ENCODE results near the gene MIOS. TPM values are rescaled to one million over a fixed set of nuclear protein-coding genes. Genes with fewer than 3 reads are reported as not detected.

The MIOS gene
- total RNA-seq, 2 experiments from 2014 or later = 40.6 to 43.0 TPM

DNA sequence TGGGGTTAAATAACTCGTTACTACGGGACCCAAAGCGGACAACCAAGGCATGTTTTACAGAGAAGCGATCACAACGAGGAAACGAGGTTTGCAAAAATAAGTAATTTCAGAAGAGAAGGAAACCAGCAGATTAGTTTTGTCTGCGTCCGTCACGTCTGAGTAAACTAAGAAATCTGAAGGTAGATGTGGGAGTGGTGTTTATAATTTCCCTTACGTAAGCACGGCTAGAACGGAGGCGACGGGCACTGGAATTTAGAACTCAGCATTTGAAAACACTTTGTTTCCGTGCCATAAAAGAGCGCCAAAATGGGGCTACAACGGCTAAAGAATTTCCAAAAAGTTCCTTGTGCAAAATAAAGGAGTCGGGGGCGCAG is 73.2 kb downstream of the MIOS start:
- intact Hi-C loops (cut with micrococcal nuclease) = loop anchor here (1.0 to 10.0 kb wide), 11 partner anchors 31 to 1865 kb away; partner anchors contain the start of genes C1GALT1, GLCCI1 and MIOS
- CTCF ChIA-PET = no interaction called here
- H3K27ac Mint-ChIP-seq = peak overlapping the region; percentile 98
- peaks cover 41% of the 10 kb centered on the region for H3K4me1 Mint-ChIP-seq (ENCODE audit: low read depth)
- no peaks in the 10 kb centered on the region for H3K27me3 Mint-ChIP-seq (ENCODE audit: low read depth)
- peak overlapping the region; percentile 92 for H3K4me3 Mint-ChIP-seq
- H3K9me3 Mint-ChIP-seq = no peaks in the 10 kb centered on the region
- DNase-seq = peak; percentile 70
- peaks cover 44% of the 10 kb centered on the region for H3K36me3 Mint-ChIP-seq (ENCODE audit: low read depth)

DNA sequence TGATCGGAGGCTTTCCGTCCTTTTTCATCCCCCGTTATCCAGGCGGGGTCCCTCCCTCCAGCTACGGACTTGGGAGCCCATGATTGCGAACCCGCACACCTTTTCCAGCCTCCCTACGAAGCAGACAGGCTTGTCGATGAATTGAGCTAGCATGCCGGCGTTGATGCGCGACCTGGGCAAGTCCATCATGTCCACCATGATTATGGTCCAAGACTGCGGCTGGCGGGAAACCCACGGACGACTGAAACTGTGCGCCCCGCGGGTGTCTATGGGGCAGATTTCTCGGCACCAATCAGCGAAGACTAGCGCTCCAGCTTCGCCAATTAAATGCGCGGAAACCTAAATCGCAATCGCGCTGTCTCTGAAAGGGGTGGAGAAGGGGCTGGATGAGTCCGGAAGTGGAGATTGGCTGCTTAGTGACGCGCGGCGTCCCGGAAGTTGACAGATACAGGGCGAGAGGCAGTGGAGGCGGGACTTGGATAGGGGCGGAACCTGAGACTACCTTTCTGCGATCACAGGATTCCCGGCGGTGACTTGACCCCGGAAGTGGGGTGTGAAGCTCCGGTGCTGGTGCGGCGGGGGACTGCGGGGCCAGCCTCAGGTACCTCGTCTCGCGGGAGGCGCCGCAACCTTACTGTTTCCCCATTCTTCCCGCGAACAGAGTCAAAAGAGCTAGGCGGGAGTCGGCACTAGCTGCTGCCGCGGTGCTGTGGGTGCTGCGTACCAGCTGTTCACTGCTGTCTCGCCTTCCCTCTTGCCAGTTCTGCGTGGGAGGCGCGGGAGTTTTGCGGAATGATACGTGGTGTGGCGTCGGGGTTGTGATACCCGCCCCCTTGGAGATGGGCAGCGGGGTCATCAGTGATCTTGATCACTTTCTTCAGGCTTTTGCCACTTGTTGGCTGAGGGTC is 73.8 kb downstream of the MIOS start, which contains the start of gene UMAD1:
Gene UMAD1, plus strand, starts transcription at position 532 of the 908 bp plus-strand sequence. CDS start 32,620 bp downstream, outside the sequence.
- DNase-seq = peak; percentile 99
- intact Hi-C loops (cut with micrococcal nuclease) = loop anchor here (1.0 to 10.0 kb wide), 12 partner anchors 13 to 1866 kb away; partner anchors contain the start of genes C1GALT1, GLCCI1 and MIOS
- peak within 1 kb of the TSS; percentile 92 for H3K4me3 Mint-ChIP-seq
- peaks cover 41% of the 10 kb centered on the region for H3K4me1 Mint-ChIP-seq (ENCODE audit: low read depth)
- peak within 1 kb of the TSS; percentile 98 for H3K27ac Mint-ChIP-seq
- peaks cover 43% of the 10 kb centered on the region for H3K36me3 Mint-ChIP-seq (ENCODE audit: low read depth)
- H3K9me3 Mint-ChIP-seq = no peaks in the 10 kb centered on the region
- CTCF ChIA-PET = interaction anchor here (1.0 to 1.7 kb wide), 3 partner anchors 11 to 115 kb away, joined by 3 to 4 read pairs (median 4); no protein-coding TSS in a partner anchor
- H3K27me3 Mint-ChIP-seq (ENCODE audit: low read depth) = no peaks in the 10 kb centered on the region

DNA sequence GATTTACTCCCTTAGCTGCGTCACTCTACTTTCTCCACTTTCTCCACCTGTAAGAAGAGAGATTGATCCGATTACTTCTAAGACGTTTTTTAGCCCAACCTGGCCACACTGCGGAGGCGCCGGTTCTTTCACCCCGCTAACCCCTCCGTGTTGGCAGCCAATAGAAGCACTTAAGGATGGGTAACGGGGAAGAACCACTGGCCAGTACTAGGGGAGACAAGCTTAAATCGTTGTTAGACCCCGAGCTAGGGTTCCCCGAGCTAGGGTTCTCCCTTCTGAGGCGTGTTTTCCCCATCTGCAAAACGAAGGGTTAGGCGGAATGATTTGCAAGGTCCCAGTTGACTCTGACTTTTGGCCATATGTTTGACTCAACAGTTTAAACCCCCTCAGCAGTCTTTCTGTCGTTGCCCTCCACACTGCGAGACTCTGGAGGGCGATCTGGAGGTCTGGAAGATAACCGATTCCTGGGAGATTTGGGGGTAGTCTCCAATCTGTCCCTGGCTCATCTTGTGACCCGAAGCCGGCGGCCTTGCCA is 74.5 kb downstream of the MIOS start:
- H3K27ac Mint-ChIP-seq = peak overlapping the region; percentile 98
- peak overlapping the region; percentile 92 for H3K4me3 Mint-ChIP-seq
- intact Hi-C loops (cut with micrococcal nuclease) = loop anchor here (1.0 to 10.0 kb wide), 2 partner anchors 12 to 1866 kb away; no protein-coding TSS in a partner anchor
- H3K36me3 Mint-ChIP-seq (ENCODE audit: low read depth) = peaks cover 44% of the 10 kb centered on the region
- CTCF ChIA-PET = interaction anchor here (1.0 to 1.7 kb wide), 4 partner anchors 11 to 549 kb away, joined by 3 to 4 read pairs (median 4); no protein-coding TSS in a partner anchor
- peaks cover 1% of the 10 kb centered on the region for H3K9me3 Mint-ChIP-seq
- H3K4me1 Mint-ChIP-seq (ENCODE audit: low read depth) = peaks cover 47% of the 10 kb centered on the region
- DNase-seq = no peak
- H3K27me3 Mint-ChIP-seq (ENCODE audit: low read depth) = no peaks in the 10 kb centered on the region

DNA sequence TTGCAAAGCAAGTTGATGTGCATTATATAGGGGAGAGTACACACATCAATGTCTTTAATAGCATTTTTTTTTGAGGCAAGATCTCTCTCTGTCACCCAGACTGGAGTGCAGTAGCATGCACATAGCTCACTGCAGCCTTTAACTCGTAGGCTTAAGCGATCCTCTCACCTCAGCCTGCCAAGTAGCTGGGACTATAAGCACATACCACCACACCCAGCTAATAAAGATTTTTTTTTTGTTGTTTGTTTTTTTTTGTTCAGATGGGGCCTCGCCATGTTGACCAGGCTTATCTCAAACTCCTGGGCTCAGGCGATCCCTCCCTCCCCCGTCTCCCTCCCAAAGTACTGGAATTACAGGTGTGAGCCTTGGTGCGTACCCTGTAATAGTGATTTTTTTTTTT is 75.4 kb downstream of the MIOS start:
- Mint-ChIP-seq H3K36me3 (ENCODE audit: low read depth) (peaks cover 45% of the 10 kb centered on the region), H3K27ac (peak overlapping the region; percentile 98), H3K9me3 (peaks cover 1% of the 10 kb centered on the region), H3K4me3 (peak overlapping the region; percentile 92), H3K27me3 (ENCODE audit: low read depth) (no peaks in the 10 kb centered on the region), H3K4me1 (ENCODE audit: low read depth) (peaks cover 53% of the 10 kb centered on the region)
- no peak for DNase-seq
- intact Hi-C loops (cut with micrococcal nuclease) = loop anchor here (10.0 kb wide), 1 partner anchor 1867 kb away; no protein-coding TSS in a partner anchor
- CTCF ChIA-PET = interaction anchor here (0.6 to 1.7 kb wide), 4 partner anchors 10 to 1114 kb away, joined by 3 to 5 read pairs (median 4); no protein-coding TSS in a partner anchor

DNA sequence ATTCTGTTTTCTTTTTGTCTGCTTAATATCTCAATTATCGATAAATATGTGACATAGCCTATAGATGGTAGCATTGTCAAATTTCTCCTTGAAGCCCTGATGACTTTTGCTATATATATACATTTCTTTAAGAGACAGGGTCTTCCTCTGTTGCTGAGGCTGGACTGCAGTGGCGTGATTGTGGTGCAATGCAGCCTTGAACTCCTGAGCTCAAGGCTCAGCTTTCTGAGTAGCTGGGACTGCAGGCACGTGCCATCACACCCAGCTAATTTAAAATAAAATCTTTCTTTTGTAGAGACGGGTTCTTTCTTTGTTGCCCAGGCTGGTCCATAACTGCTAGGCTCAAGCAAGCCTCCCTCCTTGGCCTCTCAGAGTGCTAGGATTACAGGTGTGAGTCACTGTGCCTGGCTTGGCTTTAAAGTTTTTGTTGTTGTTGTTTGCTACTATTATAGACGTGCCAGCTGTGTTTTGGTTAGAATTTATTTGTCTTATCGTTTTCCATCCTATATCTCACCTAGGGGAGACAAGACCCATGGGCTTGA is 80.9 kb downstream of the MIOS start:
- H3K4me3 Mint-ChIP-seq = no peak overlapping the region
- no peak overlapping the region for H3K27ac Mint-ChIP-seq
- CTCF ChIA-PET = interaction anchor here (0.8 to 1.1 kb wide), 2 partner anchors 33 to 387 kb away, joined by 3 read pairs; no protein-coding TSS in a partner anchor
- H3K36me3 Mint-ChIP-seq (ENCODE audit: low read depth) = peaks cover 32% of the 10 kb centered on the region
- DNase-seq = no peak
- peaks cover 1% of the 10 kb centered on the region for H3K9me3 Mint-ChIP-seq
- no peaks in the 10 kb centered on the region for H3K27me3 Mint-ChIP-seq (ENCODE audit: low read depth)
- H3K4me1 Mint-ChIP-seq (ENCODE audit: low read depth) = peaks cover 56% of the 10 kb centered on the region
- intact Hi-C loops (cut with micrococcal nuclease) = loop anchor here (10.0 kb wide), 1 partner anchor 1873 kb away; no protein-coding TSS in a partner anchor

DNA sequence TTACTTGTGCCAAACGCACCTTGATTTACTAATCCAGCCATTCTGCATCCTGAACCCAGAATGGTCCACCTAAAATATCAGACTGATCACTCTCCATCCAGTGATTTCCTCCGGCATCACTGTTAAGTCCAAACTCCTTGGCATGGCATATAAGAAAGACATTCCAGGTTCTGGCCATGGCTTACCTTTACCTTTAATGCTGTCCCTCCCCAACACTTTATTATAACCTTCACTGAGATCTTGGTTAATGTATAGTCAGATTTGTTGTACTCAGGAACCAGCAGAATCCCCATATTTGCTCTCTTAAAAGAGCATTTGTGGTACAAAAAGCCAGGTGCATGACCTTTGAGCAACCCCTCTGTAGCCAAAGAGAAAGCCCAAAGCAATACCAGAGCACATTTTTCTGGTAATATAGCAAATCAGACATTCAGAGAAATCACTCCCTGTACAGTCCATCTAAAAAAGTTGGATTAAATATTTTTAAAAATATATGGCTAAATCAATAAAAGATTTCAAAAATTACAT is 84.1 kb downstream of the MIOS start:
- Mint-ChIP-seq H3K27ac (no peak overlapping the region), H3K4me3 (no peak overlapping the region), H3K27me3 (ENCODE audit: low read depth) (no peaks in the 10 kb centered on the region), H3K4me1 (ENCODE audit: low read depth) (peaks cover 56% of the 10 kb centered on the region), H3K36me3 (ENCODE audit: low read depth) (peaks cover 11% of the 10 kb centered on the region), H3K9me3 (peaks cover under 1% of the 10 kb centered on the region)
- DNase-seq = no peak
- intact Hi-C loops (cut with micrococcal nuclease) = no loop called here
- CTCF ChIA-PET = interaction anchor here (0.7 kb wide), 1 partner anchor 234 kb away, joined by 3 read pairs; no protein-coding TSS in a partner anchor

DNA sequence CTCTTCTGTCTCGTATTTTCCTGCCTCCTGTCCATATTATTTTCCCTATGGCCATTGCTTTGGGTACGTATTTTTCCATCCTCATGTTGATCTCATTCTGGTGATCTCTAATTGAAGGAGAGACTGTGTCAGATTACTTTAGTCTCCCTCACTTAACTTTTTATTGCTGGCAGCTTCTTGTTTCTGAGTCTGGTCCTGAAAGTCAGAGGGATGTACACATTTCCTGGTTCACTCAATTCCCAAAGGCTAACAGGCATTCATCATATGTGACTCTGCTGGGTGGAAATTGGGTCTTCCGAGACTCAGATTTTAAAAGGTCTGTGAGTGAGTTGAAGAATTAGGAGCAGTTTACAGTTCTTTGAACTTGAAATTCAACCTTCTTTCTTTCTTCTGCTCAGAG is 84.8 kb downstream of the MIOS start:
- peaks cover 11% of the 10 kb centered on the region for H3K36me3 Mint-ChIP-seq (ENCODE audit: low read depth)
- no peaks in the 10 kb centered on the region for H3K27me3 Mint-ChIP-seq (ENCODE audit: low read depth)
- no peak overlapping the region for H3K4me3 Mint-ChIP-seq
- peaks cover 50% of the 10 kb centered on the region for H3K4me1 Mint-ChIP-seq (ENCODE audit: low read depth)
- peaks cover 4% of the 10 kb centered on the region for H3K9me3 Mint-ChIP-seq
- H3K27ac Mint-ChIP-seq = no peak overlapping the region
- intact Hi-C loops (cut with micrococcal nuclease) = no loop called here
- no peak for DNase-seq
- CTCF ChIA-PET = interaction anchor here (0.7 to 1.1 kb wide), 3 partner anchors 8 to 235 kb away, joined by 3 to 4 read pairs (median 3); no protein-coding TSS in a partner anchor

DNA sequence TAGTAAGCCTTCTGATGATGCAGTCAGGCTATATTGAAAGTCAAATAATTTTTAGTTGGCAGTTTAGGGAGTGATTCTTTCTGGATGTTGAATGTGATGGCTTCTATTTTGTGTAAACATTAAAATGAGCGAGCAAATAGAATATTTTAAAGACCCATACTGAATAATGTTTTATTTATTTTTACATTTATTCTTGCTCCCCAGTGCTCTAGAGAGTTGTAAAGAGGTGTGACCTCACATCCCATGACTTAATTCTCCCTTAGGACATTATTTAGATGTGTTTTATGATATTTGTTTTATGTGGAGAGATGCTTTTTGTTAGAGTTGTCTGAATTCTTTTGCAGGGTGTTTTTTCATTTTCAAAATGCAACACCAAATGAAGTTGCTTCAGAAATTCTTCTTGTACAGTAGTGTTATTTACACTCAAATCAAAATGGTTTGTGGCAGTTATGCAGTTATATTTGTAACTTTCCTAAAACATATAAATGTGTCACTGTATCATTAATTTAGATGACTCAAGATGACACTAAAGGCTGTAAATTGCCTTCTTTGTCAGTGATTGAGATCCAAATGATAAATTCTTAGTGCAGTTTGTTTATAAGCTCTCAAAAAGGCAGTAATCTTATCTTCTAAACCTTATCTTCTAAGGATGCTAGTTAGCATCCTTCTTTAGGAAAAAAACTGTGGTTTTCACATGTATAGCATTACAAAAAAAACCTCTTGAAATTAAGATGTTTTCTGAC is 86.3 kb downstream of the MIOS start:
- intact Hi-C loops (cut with micrococcal nuclease) = loop anchor here (1.0 to 2.0 kb wide), 2 partner anchors 12 to 18 kb away; no protein-coding TSS in a partner anchor
- peaks cover 40% of the 10 kb centered on the region for H3K4me1 Mint-ChIP-seq (ENCODE audit: low read depth)
- H3K27ac Mint-ChIP-seq = no peak overlapping the region

DNA sequence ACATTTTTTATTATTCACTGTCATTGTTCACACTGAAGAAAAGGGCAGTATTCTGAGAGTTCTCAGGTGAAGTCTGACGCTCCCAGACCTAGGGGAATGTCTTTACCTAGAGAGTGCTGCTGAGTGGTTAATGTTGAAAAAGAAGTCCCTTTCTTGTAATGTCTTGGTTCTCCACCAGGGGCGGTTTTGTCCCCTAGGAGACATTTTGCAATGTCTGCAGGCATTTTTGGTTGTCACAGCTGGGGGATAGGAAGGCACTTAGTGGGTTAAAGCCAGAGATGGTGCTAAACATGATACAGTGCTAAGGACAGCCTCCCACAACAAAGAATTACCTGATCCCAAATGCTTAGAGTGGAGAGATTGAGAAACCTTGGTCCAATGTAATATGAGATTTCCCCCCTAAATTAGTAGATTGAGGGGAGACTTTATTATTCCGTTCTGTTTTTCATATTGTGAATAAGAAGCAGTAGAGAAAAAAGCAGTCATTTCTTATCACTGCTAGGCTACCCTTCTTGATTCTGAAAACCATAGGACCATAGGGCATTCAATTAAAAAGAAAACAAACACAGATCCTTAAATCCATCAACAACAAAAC is 87.0 kb downstream of the MIOS start:
- peaks cover 19% of the 10 kb centered on the region for H3K9me3 Mint-ChIP-seq
- no peak overlapping the region for H3K27ac Mint-ChIP-seq
- CTCF ChIA-PET = interaction anchor here (0.8 kb wide), 1 partner anchor 9 kb away, joined by 3 read pairs; no protein-coding TSS in a partner anchor
- H3K27me3 Mint-ChIP-seq (ENCODE audit: low read depth) = no peaks in the 10 kb centered on the region
- H3K4me3 Mint-ChIP-seq = no peak overlapping the region
- DNase-seq = peak; percentile 49
- peaks cover 21% of the 10 kb centered on the region for H3K36me3 Mint-ChIP-seq (ENCODE audit: low read depth)
- intact Hi-C loops (cut with micrococcal nuclease) = loop anchor here (1.0 to 2.0 kb wide), 2 partner anchors 12 to 17 kb away; no protein-coding TSS in a partner anchor
- peaks cover 37% of the 10 kb centered on the region for H3K4me1 Mint-ChIP-seq (ENCODE audit: low read depth)

More for the DNA sequence above, 86.3 kb downstream of the MIOS start:
- Mint-ChIP-seq H3K27me3 (ENCODE audit: low read depth) (no peaks in the 10 kb centered on the region), H3K9me3 (peaks cover 12% of the 10 kb centered on the region), H3K36me3 (ENCODE audit: low read depth) (peaks cover 16% of the 10 kb centered on the region), H3K4me3 (no peak overlapping the region)
- DNase-seq = no peak
- CTCF ChIA-PET = interaction anchor here (1.5 kb wide), 1 partner anchor 382 kb away, joined by 3 read pairs; no protein-coding TSS in a partner anchor

DNA sequence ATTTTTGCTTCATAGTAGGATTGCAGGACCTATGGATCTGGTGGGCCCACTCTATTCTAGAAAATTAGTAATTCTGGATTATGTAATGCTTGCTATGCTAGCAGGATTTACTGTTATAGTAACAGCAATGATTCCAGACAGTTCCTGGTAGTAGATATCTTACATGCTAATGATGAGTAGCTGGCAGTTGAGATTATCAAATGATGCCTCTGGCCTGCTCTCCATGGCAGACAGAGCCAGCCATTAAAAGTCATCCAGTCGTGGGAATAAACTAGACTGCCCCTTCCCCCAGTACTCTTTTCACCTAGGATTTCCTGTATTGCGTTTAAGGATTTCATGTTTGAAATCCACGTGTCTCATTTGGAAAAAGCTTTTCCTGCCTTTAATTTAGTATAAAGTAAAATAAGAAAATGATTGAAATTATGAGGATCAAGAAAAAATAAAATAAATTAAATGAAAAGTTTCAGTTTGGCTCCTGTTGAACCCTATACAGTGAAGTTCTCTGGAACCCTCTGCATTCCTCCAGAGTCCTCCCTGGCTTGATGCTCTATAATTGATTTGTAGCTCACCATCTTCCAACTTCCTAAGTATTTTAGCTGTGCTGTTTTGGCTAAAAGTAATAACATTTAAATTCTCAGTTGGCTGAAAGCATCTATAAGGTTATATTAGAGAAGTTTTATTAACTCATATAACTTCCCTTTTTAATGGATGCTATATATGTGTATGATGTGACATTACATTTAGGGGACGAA is 88.5 kb downstream of the MIOS start:
- no peak overlapping the region for H3K27ac Mint-ChIP-seq
- peaks cover 31% of the 10 kb centered on the region for H3K9me3 Mint-ChIP-seq
- no peaks in the 10 kb centered on the region for H3K27me3 Mint-ChIP-seq (ENCODE audit: low read depth)
- intact Hi-C loops (cut with micrococcal nuclease) = no loop called here
- H3K4me3 Mint-ChIP-seq = no peak overlapping the region
- DNase-seq = no peak
- H3K36me3 Mint-ChIP-seq (ENCODE audit: low read depth) = peaks cover 32% of the 10 kb centered on the region
- CTCF ChIA-PET = no interaction called here
- H3K4me1 Mint-ChIP-seq (ENCODE audit: low read depth) = peaks cover 43% of the 10 kb centered on the region

All from activated naive CD4-positive, alpha-beta T cell treated with anti-CD3 and anti-CD28 coated beads for 36 hours (primary cell).